ENCODE results near the gene ZNF529.

- TF ChIP-seq CTCF (IDR thresholded peaks at IDR 0.05) = no peak
- TF ChIP-seq SIN3A (IDR thresholded peaks at IDR 0.05; ENCODE audit: borderline replicate concordance, insufficient read depth, low read depth, low read length) = no peak
- TF ChIP-seq POLR2AphosphoS5 (IDR thresholded peaks at IDR 0.05; ENCODE audit: low read depth, low read length) = no peak
- no peak for TF ChIP-seq TCF7L2 (IDR thresholded peaks at IDR 0.05; ENCODE audit: low read depth, low read length)
- no peak for TF ChIP-seq REST (IDR thresholded peaks at IDR 0.05; ENCODE audit: insufficient read depth in 1 of 2, low read depth in 2 of 2, low read length in 1 of 2)
Observed at GRCh38 chr19:36605877-36606478, 32.9 kb upstream of the ZNF529 start.

Data from Panc1 (cell line).